K562 (cell line): Measurements from ENCODE around the gene ANO8. TPM values are rescaled to one million over a fixed set of nuclear protein-coding genes. Genes with fewer than 3 reads are reported as not detected.
A peak's percentile ranks its signal among the peaks of the same experiment; 100 is the strongest.

ENCODE experiments used
- HDAC8 ChIP-seq: fragments of 450-650 bp; IDR thresholded peaks from 2 replicates; pipeline ENCODE4 v1.6.1; 2016; ENCODE audit warnings: mild to moderate bottlenecking, missing genetic modification characterization, moderate library complexity, missing compliant biosample characterization
- ILF3 ChIP-seq: fragments of 450-650 bp; IDR thresholded peaks from 2 replicates; pipeline ENCODE4 v1.6.1; 2018; ENCODE audit warnings: antibody characterized with exemption, mild to moderate bottlenecking, moderate library complexity, borderline replicate concordance
- MYNN ChIP-seq, 2 experiments: sonication (generic); formaldehyde crosslinking in 1 of 2; IDR thresholded peaks; 2 replicates each; pipeline versions ENCODE4 v1.5.0 to v1.6.1; 2016 to 2020; ENCODE audit warnings: antibody characterized with exemption in 1 of 2, missing genetic modification reagents in 1 of 2
- PHTF2 ChIP-seq: fragments of 250-450 bp; sonication (Bioruptor Pico); IDR thresholded peaks from 2 replicates; pipeline ENCODE4 v1.5.0; 2021; ENCODE audit warnings: mild to moderate bottlenecking
- RUNX1 ChIP-seq: sonication (generic); IDR thresholded peaks from 2 replicates; pipeline ENCODE4 v1.6.1; 2016; ENCODE audit warnings: antibody characterized with exemption, low read depth
- ZNF140 ChIP-seq: fragments of 250-450 bp; sonication (Bioruptor Pico); IDR thresholded peaks from 2 replicates; pipeline ENCODE4 v1.8.0; 2021; ENCODE audit warnings: moderate library complexity, mild to moderate bottlenecking, inconsistent platforms
- ZNF586 ChIP-seq: fragments of 450-650 bp; formaldehyde crosslinking; conservative IDR thresholded peaks from 2 replicates; pipeline ENCODE4 v1.4.0; 2020; ENCODE audit warnings: mild to moderate bottlenecking, moderate library complexity
- polyA plus RNA-seq, 8 experiments: library from polyadenylated mRNA; depleted of rRNA in 4 of 8; stranded (reverse) in 5 of 8; unstranded in 3 of 8; fragments of >200 nt; fragmentation: Nextera tagmentation in 2 of 8; fragmentation: Illumina TruSeq in 1 of 8; extraction: Ambion mirVana in 2 of 8; extraction: Trizol in 1 of 8; gene quantifications; 2 replicates each; pipeline versions ENCODE4 v1.2.1 to v1.2.3, GENCODE V29; 2011 to 2014; ENCODE audit warnings: inconsistent platforms in 1 of 8, missing spikeins in 1 of 8
- total RNA-seq, 7 experiments: library from RNA; depleted of rRNA in 6 of 7; stranded (reverse); fragments of >200 nt in 6 of 7; fragmentation: Illumina TruSeq in 2 of 7; extraction: Trizol in 2 of 7; gene quantifications; 2 replicates each; pipeline versions ENCODE4 v1.2.1 to v1.2.3, GENCODE V29; 2011 to 2021; ENCODE audit warnings: low replicate concordance in 1 of 7
- TF ChIP-seq, protein P1 (sequence below): fragments of 150-350 bp; conservative IDR thresholded peaks from 2 replicates; pipeline ENCODE4 v1.6.1; 2014; ENCODE audit warnings: low read length
- TF ChIP-seq, protein P2 (sequence below): sonication (generic); formaldehyde crosslinking; IDR thresholded peaks from 2 replicates; pipeline ENCODE4 v1.8.0; 2022; ENCODE audit warnings: mild to moderate bottlenecking, missing genetic modification reagents, borderline replicate concordance
- TF ChIP-seq, protein P3 (sequence below): sonication (generic); formaldehyde crosslinking; IDR thresholded peaks from 2 replicates; pipeline ENCODE4 v1.8.1; 2023; ENCODE audit warnings: missing genetic modification reagents, mild to moderate bottlenecking, borderline replicate concordance
- TF ChIP-seq, protein P4 (sequence below): fragments of 450-650 bp; formaldehyde crosslinking; IDR thresholded peaks from 2 replicates; pipeline ENCODE4 v1.4.0; 2022; ENCODE audit warnings: missing genetic modification characterization
- TF ChIP-seq, protein P5 (sequence below): IDR thresholded peaks from 3 replicates; pipeline ENCODE4 v1.6.1; 2011; ENCODE audit warnings: borderline replicate concordance, mild to moderate bottlenecking; ENCODE audit not compliant: insufficient read length, insufficient read depth

ANO8 gene
- total and polyA plus RNA-seq, 9 of the 15 experiments (the other 6 are each of a cell fraction or from before 2014, with no cell fraction given): 0.07 to 7.6 (median 2.3) TPM; not detected in 1

DNA sequence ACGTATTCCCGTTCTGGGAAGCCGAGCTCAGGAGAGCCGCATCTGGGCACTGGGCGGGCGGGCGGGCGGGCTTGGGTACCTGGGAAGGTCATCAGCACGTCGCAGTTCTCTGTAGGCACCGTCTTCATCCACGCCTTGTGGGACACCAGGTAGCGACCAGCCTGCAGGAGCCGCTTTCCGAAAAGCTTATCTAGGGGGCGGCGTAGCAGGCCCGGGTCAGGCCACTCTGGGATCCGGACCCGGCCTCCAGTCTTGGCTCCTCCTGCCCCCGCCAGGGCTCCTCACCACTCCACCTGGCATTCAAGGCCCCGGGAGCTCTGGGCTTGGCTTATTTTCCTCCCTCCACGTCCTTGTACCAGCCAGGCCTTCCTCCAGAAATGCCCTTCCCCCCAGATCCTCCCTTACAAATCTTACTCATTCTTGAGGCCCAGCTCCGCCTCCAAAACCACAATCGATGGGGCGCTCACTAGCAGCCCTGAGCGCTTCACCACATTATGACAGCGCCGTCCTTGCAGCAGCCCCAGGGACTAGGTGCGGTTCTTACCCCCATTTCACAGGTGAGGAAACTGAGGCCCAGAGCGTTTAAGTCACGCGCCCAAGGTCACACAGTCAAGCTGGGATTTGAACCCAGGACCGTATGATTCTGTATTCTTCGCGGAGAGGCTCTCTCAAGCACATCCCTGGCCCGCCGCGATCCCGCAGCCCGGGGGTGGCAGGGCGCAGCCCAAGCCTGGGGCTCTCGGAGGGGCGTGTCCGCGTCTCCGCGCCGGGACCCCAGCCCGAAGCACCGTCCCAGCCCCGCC lies 843 bp downstream of the ANO8 start (continued):
- TF ChIP-seq RUNX1: no peak; the same call in 1 of the 2 replicates
- TF ChIP-seq ZNF586 (CRISPR knock-in tag): 0 out of 2 replicates have a peak, but pooled peaks have one; percentile 9
- TF ChIP-seq ZNF140: no peak
- TF ChIP-seq PHTF2: no peak
- no peak for TF ChIP-seq HDAC8
- TF ChIP-seq, protein P1, sequence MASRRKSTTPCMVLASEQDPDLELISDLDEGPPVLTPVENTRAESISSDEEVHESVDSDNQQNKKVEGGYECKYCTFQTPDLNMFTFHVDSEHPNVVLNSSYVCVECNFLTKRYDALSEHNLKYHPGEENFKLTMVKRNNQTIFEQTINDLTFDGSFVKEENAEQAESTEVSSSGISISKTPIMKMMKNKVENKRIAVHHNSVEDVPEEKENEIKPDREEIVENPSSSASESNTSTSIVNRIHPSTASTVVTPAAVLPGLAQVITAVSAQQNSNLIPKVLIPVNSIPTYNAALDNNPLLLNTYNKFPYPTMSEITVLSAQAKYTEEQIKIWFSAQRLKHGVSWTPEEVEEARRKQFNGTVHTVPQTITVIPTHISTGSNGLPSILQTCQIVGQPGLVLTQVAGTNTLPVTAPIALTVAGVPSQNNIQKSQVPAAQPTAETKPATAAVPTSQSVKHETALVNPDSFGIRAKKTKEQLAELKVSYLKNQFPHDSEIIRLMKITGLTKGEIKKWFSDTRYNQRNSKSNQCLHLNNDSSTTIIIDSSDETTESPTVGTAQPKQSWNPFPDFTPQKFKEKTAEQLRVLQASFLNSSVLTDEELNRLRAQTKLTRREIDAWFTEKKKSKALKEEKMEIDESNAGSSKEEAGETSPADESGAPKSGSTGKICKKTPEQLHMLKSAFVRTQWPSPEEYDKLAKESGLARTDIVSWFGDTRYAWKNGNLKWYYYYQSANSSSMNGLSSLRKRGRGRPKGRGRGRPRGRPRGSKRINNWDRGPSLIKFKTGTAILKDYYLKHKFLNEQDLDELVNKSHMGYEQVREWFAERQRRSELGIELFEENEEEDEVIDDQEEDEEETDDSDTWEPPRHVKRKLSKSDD: no peak; the same call in 1 of the 2 replicates
- TF ChIP-seq ILF3: no peak
- TF ChIP-seq, protein P2, sequence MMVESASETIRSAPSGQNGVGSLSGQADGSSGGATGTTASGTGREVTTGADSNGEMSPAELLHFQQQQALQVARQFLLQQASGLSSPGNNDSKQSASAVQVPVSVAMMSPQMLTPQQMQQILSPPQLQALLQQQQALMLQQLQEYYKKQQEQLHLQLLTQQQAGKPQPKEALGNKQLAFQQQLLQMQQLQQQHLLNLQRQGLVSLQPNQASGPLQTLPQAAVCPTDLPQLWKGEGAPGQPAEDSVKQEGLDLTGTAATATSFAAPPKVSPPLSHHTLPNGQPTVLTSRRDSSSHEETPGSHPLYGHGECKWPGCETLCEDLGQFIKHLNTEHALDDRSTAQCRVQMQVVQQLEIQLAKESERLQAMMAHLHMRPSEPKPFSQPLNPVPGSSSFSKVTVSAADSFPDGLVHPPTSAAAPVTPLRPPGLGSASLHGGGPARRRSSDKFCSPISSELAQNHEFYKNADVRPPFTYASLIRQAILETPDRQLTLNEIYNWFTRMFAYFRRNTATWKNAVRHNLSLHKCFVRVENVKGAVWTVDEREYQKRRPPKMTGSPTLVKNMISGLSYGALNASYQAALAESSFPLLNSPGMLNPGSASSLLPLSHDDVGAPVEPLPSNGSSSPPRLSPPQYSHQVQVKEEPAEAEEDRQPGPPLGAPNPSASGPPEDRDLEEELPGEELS (CRISPR knock-in tag): no peak
- TF ChIP-seq, protein P3, sequence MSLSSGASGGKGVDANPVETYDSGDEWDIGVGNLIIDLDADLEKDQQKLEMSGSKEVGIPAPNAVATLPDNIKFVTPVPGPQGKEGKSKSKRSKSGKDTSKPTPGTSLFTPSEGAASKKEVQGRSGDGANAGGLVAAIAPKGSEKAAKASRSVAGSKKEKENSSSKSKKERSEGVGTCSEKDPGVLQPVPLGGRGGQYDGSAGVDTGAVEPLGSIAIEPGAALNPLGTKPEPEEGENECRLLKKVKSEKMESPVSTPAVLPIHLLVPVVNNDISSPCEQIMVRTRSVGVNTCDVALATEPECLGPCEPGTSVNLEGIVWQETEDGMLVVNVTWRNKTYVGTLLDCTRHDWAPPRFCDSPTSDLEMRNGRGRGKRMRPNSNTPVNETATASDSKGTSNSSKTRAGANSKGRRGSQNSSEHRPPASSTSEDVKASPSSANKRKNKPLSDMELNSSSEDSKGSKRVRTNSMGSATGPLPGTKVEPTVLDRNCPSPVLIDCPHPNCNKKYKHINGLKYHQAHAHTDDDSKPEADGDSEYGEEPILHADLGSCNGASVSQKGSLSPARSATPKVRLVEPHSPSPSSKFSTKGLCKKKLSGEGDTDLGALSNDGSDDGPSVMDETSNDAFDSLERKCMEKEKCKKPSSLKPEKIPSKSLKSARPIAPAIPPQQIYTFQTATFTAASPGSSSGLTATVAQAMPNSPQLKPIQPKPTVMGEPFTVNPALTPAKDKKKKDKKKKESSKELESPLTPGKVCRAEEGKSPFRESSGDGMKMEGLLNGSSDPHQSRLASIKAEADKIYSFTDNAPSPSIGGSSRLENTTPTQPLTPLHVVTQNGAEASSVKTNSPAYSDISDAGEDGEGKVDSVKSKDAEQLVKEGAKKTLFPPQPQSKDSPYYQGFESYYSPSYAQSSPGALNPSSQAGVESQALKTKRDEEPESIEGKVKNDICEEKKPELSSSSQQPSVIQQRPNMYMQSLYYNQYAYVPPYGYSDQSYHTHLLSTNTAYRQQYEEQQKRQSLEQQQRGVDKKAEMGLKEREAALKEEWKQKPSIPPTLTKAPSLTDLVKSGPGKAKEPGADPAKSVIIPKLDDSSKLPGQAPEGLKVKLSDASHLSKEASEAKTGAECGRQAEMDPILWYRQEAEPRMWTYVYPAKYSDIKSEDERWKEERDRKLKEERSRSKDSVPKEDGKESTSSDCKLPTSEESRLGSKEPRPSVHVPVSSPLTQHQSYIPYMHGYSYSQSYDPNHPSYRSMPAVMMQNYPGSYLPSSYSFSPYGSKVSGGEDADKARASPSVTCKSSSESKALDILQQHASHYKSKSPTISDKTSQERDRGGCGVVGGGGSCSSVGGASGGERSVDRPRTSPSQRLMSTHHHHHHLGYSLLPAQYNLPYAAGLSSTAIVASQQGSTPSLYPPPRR (CRISPR knock-in tag): peak; percentile 88; the same call in 1 of the 2 replicates
- TF ChIP-seq, protein P4, sequence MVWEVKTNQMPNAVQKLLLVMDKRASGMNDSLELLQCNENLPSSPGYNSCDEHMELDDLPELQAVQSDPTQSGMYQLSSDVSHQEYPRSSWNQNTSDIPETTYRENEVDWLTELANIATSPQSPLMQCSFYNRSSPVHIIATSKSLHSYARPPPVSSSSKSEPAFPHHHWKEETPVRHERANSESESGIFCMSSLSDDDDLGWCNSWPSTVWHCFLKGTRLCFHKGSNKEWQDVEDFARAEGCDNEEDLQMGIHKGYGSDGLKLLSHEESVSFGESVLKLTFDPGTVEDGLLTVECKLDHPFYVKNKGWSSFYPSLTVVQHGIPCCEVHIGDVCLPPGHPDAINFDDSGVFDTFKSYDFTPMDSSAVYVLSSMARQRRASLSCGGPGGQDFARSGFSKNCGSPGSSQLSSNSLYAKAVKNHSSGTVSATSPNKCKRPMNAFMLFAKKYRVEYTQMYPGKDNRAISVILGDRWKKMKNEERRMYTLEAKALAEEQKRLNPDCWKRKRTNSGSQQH (CRISPR knock-in tag): 0 out of 2 replicates have a peak, but pooled peaks have one; percentile 40
- TF ChIP-seq, protein P5, sequence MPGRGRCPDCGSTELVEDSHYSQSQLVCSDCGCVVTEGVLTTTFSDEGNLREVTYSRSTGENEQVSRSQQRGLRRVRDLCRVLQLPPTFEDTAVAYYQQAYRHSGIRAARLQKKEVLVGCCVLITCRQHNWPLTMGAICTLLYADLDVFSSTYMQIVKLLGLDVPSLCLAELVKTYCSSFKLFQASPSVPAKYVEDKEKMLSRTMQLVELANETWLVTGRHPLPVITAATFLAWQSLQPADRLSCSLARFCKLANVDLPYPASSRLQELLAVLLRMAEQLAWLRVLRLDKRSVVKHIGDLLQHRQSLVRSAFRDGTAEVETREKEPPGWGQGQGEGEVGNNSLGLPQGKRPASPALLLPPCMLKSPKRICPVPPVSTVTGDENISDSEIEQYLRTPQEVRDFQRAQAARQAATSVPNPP: no peak
- 0 out of 2 replicates have a peak, but pooled peaks have one; percentile 37 for TF ChIP-seq MYNN (IDR thresholded peaks at IDR 0.05)
- no peak for TF ChIP-seq MYNN (CRISPR knock-in tag; IDR thresholded peaks at IDR 0.05)
